Left ventricle myocardium inferior (tissue), 1 donor: ENCODE data around the gene ADGRG4. TPM values are rescaled to one million over a fixed set of nuclear protein-coding genes. Genes with fewer than 3 reads are reported as not detected.
A peak's percentile ranks its signal among the peaks of the same experiment; 100 is the strongest.

Experiments used
- DNase-seq: peaks from one replicate; pipeline ENCODE4 v3.0.0-alpha.2; 2020
- H3K27ac ChIP-seq: fragments of 200-600 bp; replicated peaks from 2 replicates; pipeline ENCODE4 v1.8.0; 2021
- H3K27me3 ChIP-seq: fragments of 200-600 bp; 2 replicates; pipeline ENCODE4 v1.8.0; 2021; ENCODE audit warnings: low read depth
- H3K36me3 ChIP-seq: fragments of 200-600 bp; 2 replicates; pipeline ENCODE4 v1.8.0; 2021
- H3K4me1 ChIP-seq: fragments of 200-600 bp; 2 replicates; pipeline ENCODE4 v1.8.0; 2021
- H3K4me3 ChIP-seq: fragments of 200-600 bp; 2 replicates; pipeline ENCODE4 v1.8.0; 2021; ENCODE audit warnings: mild to moderate bottlenecking, moderate library complexity
- H3K9me3 ChIP-seq: fragments of 200-600 bp; replicated peaks from 2 replicates; pipeline ENCODE4 v1.8.0; 2021
- intact Hi-C: fragments of 100-400 bp; cut with micrococcal nuclease; formaldehyde crosslinking; loops from one replicate; pipeline ENCODE4 v1.11.0; 2022
- total RNA-seq: library from RNA; stranded (reverse); fragmentation: NEBNext Ultra II Directional; extraction: Animal tissue kit (Norgen Biotek cat#: 25700); gene quantifications from one replicate; pipeline ENCODE4 v1.2.1, GENCODE V29; 2021
- TF ChIP-seq, protein P1 (sequence below): fragments of 200-600 bp; IDR thresholded peaks from 2 replicates; pipeline ENCODE4 v1.8.0; 2021; ENCODE audit warnings: antibody characterized with exemption, mild to moderate bottlenecking, borderline replicate concordance
- donor health status: DM: no; HTN: yes; CAD: no; lungs with severe emphysema.

The ADGRG4 gene
- total RNA-seq, 1 donor from 2014 or later = not detected

DNA sequence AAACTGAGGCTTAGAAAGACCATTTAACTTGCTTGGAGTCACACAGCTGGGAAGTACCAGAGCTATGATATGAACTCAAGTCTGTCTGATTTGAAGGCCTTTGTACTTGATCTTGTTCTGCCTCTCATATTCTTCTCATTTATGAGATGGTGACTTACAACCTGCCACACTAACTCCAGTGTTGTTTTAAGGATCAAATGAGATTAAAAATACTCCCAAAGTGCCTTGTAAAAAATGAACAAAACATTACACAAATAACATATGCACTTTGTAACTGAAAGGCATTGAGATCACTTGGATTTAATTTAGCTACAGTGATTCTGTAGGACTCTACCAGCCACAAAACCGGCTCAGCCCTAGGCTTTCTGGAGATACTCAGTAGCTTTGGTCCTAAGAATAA, 33.9 kb upstream of the ADGRG4 start:
- Histone ChIP-seq H3K4me1 (peaks cover 8% of the 10 kb centered on the region), H3K9me3 (no peaks in the 10 kb centered on the region), H3K27me3 (no peaks in the 10 kb centered on the region), H3K4me3 (no peak overlapping the region), H3K36me3 (no peaks in the 10 kb centered on the region), H3K27ac (no peak overlapping the region)
- DNase-seq = no peak
- TF ChIP-seq, protein P1, sequence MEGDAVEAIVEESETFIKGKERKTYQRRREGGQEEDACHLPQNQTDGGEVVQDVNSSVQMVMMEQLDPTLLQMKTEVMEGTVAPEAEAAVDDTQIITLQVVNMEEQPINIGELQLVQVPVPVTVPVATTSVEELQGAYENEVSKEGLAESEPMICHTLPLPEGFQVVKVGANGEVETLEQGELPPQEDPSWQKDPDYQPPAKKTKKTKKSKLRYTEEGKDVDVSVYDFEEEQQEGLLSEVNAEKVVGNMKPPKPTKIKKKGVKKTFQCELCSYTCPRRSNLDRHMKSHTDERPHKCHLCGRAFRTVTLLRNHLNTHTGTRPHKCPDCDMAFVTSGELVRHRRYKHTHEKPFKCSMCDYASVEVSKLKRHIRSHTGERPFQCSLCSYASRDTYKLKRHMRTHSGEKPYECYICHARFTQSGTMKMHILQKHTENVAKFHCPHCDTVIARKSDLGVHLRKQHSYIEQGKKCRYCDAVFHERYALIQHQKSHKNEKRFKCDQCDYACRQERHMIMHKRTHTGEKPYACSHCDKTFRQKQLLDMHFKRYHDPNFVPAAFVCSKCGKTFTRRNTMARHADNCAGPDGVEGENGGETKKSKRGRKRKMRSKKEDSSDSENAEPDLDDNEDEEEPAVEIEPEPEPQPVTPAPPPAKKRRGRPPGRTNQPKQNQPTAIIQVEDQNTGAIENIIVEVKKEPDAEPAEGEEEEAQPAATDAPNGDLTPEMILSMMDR = no peak
- intact Hi-C loops = no loop called here

DNA sequence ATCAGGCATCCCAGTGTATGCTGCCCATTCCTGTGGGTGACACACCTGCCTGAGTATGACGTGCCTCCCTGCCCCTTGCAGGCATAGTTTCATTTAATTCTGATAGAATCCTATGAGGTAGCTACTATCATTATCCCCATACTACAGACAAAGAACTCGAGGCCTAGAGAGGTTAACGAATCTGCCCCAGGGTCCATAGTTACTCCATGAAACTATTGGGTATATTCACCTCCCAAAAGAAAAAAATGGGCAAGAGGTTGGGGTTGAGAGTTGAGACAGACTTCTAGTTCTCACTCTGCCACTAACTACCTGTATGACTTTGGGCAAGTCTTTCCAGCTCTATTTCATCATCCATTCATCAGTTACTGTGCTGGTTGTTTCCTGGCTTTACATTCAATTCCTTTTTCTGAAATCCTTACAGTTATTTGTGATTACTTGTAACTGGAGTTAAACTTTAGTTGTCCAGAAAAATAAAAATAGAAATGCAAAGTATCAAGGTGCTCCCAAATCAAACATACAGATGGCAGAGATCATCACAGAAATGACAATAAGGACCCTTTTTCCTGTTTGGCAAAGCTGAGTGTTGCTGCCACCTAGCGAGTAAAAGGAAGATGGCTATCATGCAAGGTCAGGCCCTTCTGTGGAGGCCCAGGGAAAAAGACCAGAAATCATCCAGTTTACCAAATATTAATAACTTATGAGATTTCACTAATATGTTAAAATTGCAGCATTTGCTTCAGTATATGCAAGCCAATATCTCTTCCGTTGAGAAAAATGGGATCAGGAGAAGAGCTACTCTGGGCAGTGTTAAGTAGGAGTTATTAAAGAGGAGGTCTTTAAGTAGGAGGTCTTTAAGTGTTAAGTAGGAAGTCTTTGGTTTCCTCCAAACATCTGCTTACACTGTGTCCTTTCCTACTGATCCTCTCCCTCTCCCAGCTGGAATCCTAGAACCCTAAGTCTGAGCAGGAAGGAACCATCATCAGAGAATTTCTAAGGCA, 32.4 kb upstream of the ADGRG4 start:
- no peak overlapping the region for H3K4me3 ChIP-seq
- H3K27me3 ChIP-seq = no peaks in the 10 kb centered on the region
- H3K9me3 ChIP-seq = no peaks in the 10 kb centered on the region
- TF ChIP-seq, protein P1 = peak; percentile 77
- H3K4me1 ChIP-seq = no peaks in the 10 kb centered on the region
- no peak overlapping the region for H3K27ac ChIP-seq
- no peak for DNase-seq
- intact Hi-C loops = no loop called here
- no peaks in the 10 kb centered on the region for H3K36me3 ChIP-seq

GRCh38 chrX:136269921-136270320, 30.8 kb upstream of the ADGRG4 start:
- Histone ChIP-seq H3K9me3 (no peaks in the 10 kb centered on the region), H3K27me3 (no peaks in the 10 kb centered on the region), H3K4me3 (no peak overlapping the region), H3K4me1 (no peaks in the 10 kb centered on the region), H3K27ac (no peak overlapping the region), H3K36me3 (no peaks in the 10 kb centered on the region)
- DNase-seq = no peak
- intact Hi-C loops = no loop called here
- TF ChIP-seq, protein P1 = no peak

- no peaks in the 10 kb centered on the region for H3K4me1 ChIP-seq
- no peak overlapping the region for H3K4me3 ChIP-seq
- no peak for DNase-seq
- no peaks in the 10 kb centered on the region for H3K27me3 ChIP-seq
- H3K9me3 ChIP-seq = no peaks in the 10 kb centered on the region
- no peaks in the 10 kb centered on the region for H3K36me3 ChIP-seq
- intact Hi-C loops = no loop called here
- TF ChIP-seq, protein P1 = no peak
- H3K27ac ChIP-seq = no peak overlapping the region
Observed at GRCh38 chrX:136271300-136271699, 29.5 kb upstream of the ADGRG4 start.

GRCh38 chrX:136272325-136272724, 28.4 kb upstream of the ADGRG4 start:
- H3K4me1 ChIP-seq = no peaks in the 10 kb centered on the region
- no peak overlapping the region for H3K4me3 ChIP-seq
- no peaks in the 10 kb centered on the region for H3K36me3 ChIP-seq
- no peak overlapping the region for H3K27ac ChIP-seq
- H3K27me3 ChIP-seq = no peaks in the 10 kb centered on the region
- intact Hi-C loops = no loop called here
- no peaks in the 10 kb centered on the region for H3K9me3 ChIP-seq
- no peak for DNase-seq
- TF ChIP-seq, protein P1 = no peak
